Kidney (tissue), 14 donors: Measurements from ENCODE around the gene PYM1. TPM values are rescaled to one million over a fixed set of nuclear protein-coding genes. Genes with fewer than 3 reads are reported as not detected.

Experiments
- DNase-seq, 5 donors: peaks; one replicate each; pipeline ENCODE4 v3.0.0-alpha.2; 2013 to 2020
- FAIRE-seq: peaks from 2 replicates; lab custom pipeline; 2012; peaks lifted over from hg19 to GRCh38; lab: Jason Lieb, UNC
- H3K27ac ChIP-seq, 2 donors: one replicate each; pipeline ENCODE4 v1.7.0; 2013; ENCODE audit warnings: low read depth in 2 of 2, low read length in 2 of 2, inconsistent platforms in 1 of 2
- H3K27me3 ChIP-seq: one replicate; pipeline ENCODE4 v1.7.1; 2013; ENCODE audit warnings: low read length, inconsistent platforms; ENCODE audit not compliant: control insufficient read depth, insufficient read depth
- H3K36me3 ChIP-seq, 3 donors: one replicate each; pipeline versions ENCODE4 v1.7.0 to v1.7.1; 2013; ENCODE audit warnings: low read length in 3 of 3, control low read depth in 1 of 3, inconsistent platforms in 1 of 3; ENCODE audit not compliant: insufficient read depth in 3 of 3, control insufficient read depth in 2 of 3
- H3K4me1 ChIP-seq, 3 donors: one replicate each; pipeline versions ENCODE4 v1.7.0 to v1.7.1; 2013; ENCODE audit warnings: low read length in 3 of 3, inconsistent platforms in 1 of 3, low read depth in 1 of 3; ENCODE audit not compliant: control insufficient read depth in 2 of 3, insufficient read depth in 2 of 3
- H3K4me3 ChIP-seq, 3 donors: one replicate each; pipeline versions ENCODE4 v1.7.0 to v1.8.1; 2013; ENCODE audit warnings: low read length in 3 of 3, control low read depth in 1 of 3, inconsistent platforms in 1 of 3
- H3K9ac ChIP-seq, 3 donors: one replicate each; pipeline versions ENCODE4 v1.7.0 to v1.7.1; 2013; ENCODE audit warnings: low read length in 3 of 3, control low read depth in 1 of 3, inconsistent platforms in 1 of 3
- H3K9me3 ChIP-seq, 3 donors: one replicate each; pipeline versions ENCODE4 v1.7.0 to v1.7.1; 2013; ENCODE audit warnings: low read length in 3 of 3, control low read depth in 1 of 3, inconsistent platforms in 1 of 3; ENCODE audit not compliant: control insufficient read depth in 2 of 3, insufficient read depth in 1 of 3
- CTCF ChIP-seq: IDR thresholded peaks from 3 replicates; pipeline ENCODE4 v1.5.1; 2012; ENCODE audit warnings: mild to moderate bottlenecking, moderate library complexity, borderline replicate concordance; ENCODE audit not compliant: insufficient read depth; ENCODE audit errors: extremely low read depth
- intact Hi-C: fragments of 100-400 bp; cut with DNase I; formaldehyde crosslinking; loops from one replicate; pipeline ENCODE4 v1.11.1; 2022
- polyA plus RNA-seq: library from polyadenylated mRNA; stranded (reverse); fragments of 350-450 nt; fragmentation: Illumina TruSeq; extraction: RNeasy Lipid Tissue Mini Kit (QIAGEN cat#74804); gene quantifications from one replicate; pipeline ENCODE4 v1.2.3, GENCODE V29; 2014; ENCODE audit warnings: low read depth, low replicate concordance; ENCODE audit not compliant: insufficient read depth
- total RNA-seq: library from RNA; stranded (reverse); fragmentation: NEBNext Ultra II Directional; extraction: Animal tissue kit (Norgen Biotek cat#: 25700); gene quantifications from one replicate; pipeline ENCODE4 v1.2.1, GENCODE V29; 2021
- donor health status: control.
- donor health status: control.
- donor health status: control.
- donor health status: control.
- donor health status: control.
- donor health status: DM: yes; HTN: yes; CAD: no.
- donor health status: Normal renal cell carcinoma (clear cell type).

Gene PYM1
- total and polyA plus RNA-seq, 2 donors from 2014 or later = 29.0 to 39.7 TPM

DNA sequence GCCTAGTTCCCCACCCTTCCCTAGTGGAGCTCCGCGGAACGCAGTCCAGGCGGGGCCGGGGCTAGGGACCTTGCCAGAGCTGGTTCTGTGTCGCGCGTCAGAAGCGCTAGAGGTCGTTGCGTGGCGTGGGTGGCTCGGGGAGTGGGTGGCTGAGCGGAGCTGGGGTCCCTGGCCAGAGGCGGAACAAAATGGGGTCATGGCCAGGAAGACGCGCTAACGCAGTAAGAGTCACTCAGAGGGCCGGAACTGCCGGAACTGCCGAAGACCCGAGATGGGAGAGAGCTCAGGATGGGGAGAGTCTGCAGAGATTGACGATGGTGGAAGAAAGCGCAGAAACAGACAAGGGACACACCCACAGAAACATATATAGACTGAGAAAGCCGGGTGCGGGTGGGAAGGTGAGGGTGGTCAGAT is 8.1 kb upstream of the PYM1 start:
- peaks cover 0 to 16% (median 0%) of the 10 kb centered on the region in 3 donors for H3K4me1 ChIP-seq
- peaks cover 8% of the 10 kb centered on the region for H3K27me3 ChIP-seq
- DNase-seq (peak in 4 of 5 donors; percentile 15 to 84 (median 32)), FAIRE-seq (no peak)
- H3K9ac ChIP-seq = no peak overlapping the region
- TF ChIP-seq CTCF = no peak
- H3K4me3 ChIP-seq = peak overlapping the region in 1 of 3 donors; percentile 19
- intact Hi-C loops = no loop called here
- H3K27ac ChIP-seq = peak overlapping the region in 1 of 2 donors; percentile 63
- H3K9me3 ChIP-seq = no peaks in the 10 kb centered on the region
- H3K36me3 ChIP-seq = no peaks in the 10 kb centered on the region

DNA sequence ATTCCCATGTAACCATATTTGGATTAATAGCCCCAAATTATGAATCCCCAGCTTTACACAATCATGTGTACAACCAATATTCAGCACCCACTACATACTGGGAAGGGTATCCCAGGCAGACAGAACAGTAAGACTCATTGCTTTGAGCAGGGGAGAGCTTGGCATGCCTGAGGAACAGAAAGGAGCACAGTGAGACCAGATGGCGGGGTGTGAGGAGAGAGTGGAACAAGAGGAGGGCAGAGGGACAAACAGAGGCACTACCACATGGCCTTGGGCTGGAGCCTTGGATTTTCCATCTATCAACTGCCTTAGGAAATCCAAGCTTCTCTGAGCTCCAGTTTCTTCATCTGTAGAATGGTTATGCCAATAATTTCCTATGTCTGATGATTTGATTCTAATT is 7.1 kb upstream of the PYM1 start:
- no peak overlapping the region for H3K4me3 ChIP-seq
- H3K9ac ChIP-seq = no peak overlapping the region
- no peaks in the 10 kb centered on the region for H3K36me3 ChIP-seq
- no peak for TF ChIP-seq CTCF
- H3K4me1 ChIP-seq = peaks cover 0 to 9% (median 0%) of the 10 kb centered on the region in 3 donors
- no peaks in the 10 kb centered on the region for H3K9me3 ChIP-seq
- intact Hi-C loops = no loop called here
- peaks cover 8% of the 10 kb centered on the region for H3K27me3 ChIP-seq
- H3K27ac ChIP-seq = no peak overlapping the region
- FAIRE-seq = no peak
- DNase-seq = no peak

- Histone ChIP-seq H3K9ac (no peak overlapping the region), H3K4me1 (peaks cover 0 to 9% (median 0%) of the 10 kb centered on the region in 3 donors), H3K9me3 (no peaks in the 10 kb centered on the region), H3K27ac (no peak overlapping the region), H3K36me3 (no peaks in the 10 kb centered on the region), H3K27me3 (peaks cover 8% of the 10 kb centered on the region), H3K4me3 (no peak overlapping the region)
- DNase-seq = no peak
- intact Hi-C loops = no loop called here
- TF ChIP-seq CTCF = no peak
- no peak for FAIRE-seq
Measured at GRCh38 chr12:55933799-55934742, 6.4 kb upstream of the PYM1 start.
